Urinary bladder (tissue), 4 donors: Measurements from ENCODE around the gene GMDS. TPM values are rescaled to one million over a fixed set of nuclear protein-coding genes. Genes with fewer than 3 reads are reported as not detected.

Source experiments
- DNase-seq: peaks from one replicate; pipeline ENCODE4 v3.0.0-alpha.2; 2015; ENCODE audit errors: extremely low spot score
- H3K27ac ChIP-seq: one replicate; pipeline ENCODE4 v1.5.1; 2013; ENCODE audit warnings: low read depth, mild to moderate bottlenecking, moderate library complexity
- H3K36me3 ChIP-seq: one replicate; pipeline ENCODE4 v1.6.1; 2013; ENCODE audit warnings: mild to moderate bottlenecking, moderate library complexity; ENCODE audit not compliant: insufficient read depth
- H3K4me1 ChIP-seq: one replicate; pipeline ENCODE4 v1.6.1; 2013; ENCODE audit warnings: mild to moderate bottlenecking, moderate library complexity; ENCODE audit not compliant: insufficient read depth
- H3K4me3 ChIP-seq: one replicate; pipeline ENCODE4 v1.5.1; 2013; ENCODE audit warnings: low read depth, low read length
- WGBS: extraction: QIAGEN DNeasy Blood & Tissue Kit; methylation state at CpG from one replicate; pipeline ENCODE4 v1.1.7; 2013; 5-methylcytosine and 5-hydroxymethylcytosine counted together
- polyA plus RNA-seq: library from polyadenylated mRNA; stranded (reverse); fragments of 200-250 nt; gene quantifications from one replicate; pipeline ENCODE4 v1.2.3, GENCODE V29; 2013
- total RNA-seq: library from RNA; depleted of rRNA; stranded (reverse); fragments of >200 nt; gene quantifications from one replicate; pipeline ENCODE4 v1.2.3, GENCODE V29; 2014
- donor health status: healthy with polysubstance abuse.
- donor health status: healthy.

The GMDS gene
- total and polyA plus RNA-seq, 2 donors, result 7.5 to 10.7 TPM

- no peak overlapping the region for H3K4me3 ChIP-seq
- no peak overlapping the region for H3K27ac ChIP-seq
- no peaks in the 10 kb centered on the region for H3K36me3 ChIP-seq
- WGBS, result 85% methylated on average over 5 of the region's 5 CpGs
- H3K4me1 ChIP-seq, result no peaks in the 10 kb centered on the region
- no peak for DNase-seq
These were observed 57.0 kb downstream of the GMDS start for GRCh38 chr6:2188397-2188796.

GRCh38 chr6:2187826-2188225 is 57.6 kb downstream of the GMDS start:
- H3K4me1 ChIP-seq, result no peaks in the 10 kb centered on the region
- WGBS, result 80% methylated on average over 3 of the region's 3 CpGs
- DNase-seq, result no peak
- H3K4me3 ChIP-seq, result no peak overlapping the region
- no peaks in the 10 kb centered on the region for H3K36me3 ChIP-seq
- H3K27ac ChIP-seq, result no peak overlapping the region

GRCh38 chr6:2186516-2186915 is 58.9 kb downstream of the GMDS start:
- Histone ChIP-seq H3K27ac (no peak overlapping the region), H3K4me3 (no peak overlapping the region), H3K4me1 (no peaks in the 10 kb centered on the region), H3K36me3 (no peaks in the 10 kb centered on the region)
- 91% methylated on average over 4 of the region's 4 CpGs for WGBS
- DNase-seq, result no peak

GRCh38 chr6:2185466-2185865 is 59.9 kb downstream of the GMDS start:
- no peaks in the 10 kb centered on the region for H3K36me3 ChIP-seq
- H3K4me1 ChIP-seq, result no peaks in the 10 kb centered on the region
- no peak overlapping the region for H3K27ac ChIP-seq
- WGBS, result 83% methylated on average over 2 of the region's 2 CpGs
- DNase-seq, result no peak
- no peak overlapping the region for H3K4me3 ChIP-seq

- no peak for DNase-seq
- Histone ChIP-seq H3K36me3 (no peaks in the 10 kb centered on the region), H3K4me3 (no peak overlapping the region), H3K27ac (no peak overlapping the region), H3K4me1 (peaks cover 1% of the 10 kb centered on the region)
- WGBS, result 92% methylated on average over 7 of the region's 7 CpGs
These were observed 60.5 kb downstream of the GMDS start for GRCh38 chr6:2184700-2185455.

- Histone ChIP-seq H3K4me3 (no peak overlapping the region), H3K4me1 (peaks cover 2% of the 10 kb centered on the region), H3K36me3 (no peaks in the 10 kb centered on the region), H3K27ac (no peak overlapping the region)
- DNase-seq, result no peak
- WGBS, result 99% methylated on average over 1 of the region's 1 CpG
These were observed 61.7 kb downstream of the GMDS start for GRCh38 chr6:2183752-2184151.

GRCh38 chr6:2183246-2183645 is 62.2 kb downstream of the GMDS start:
- DNase-seq, result no peak
- Histone ChIP-seq H3K4me1 (peaks cover 2% of the 10 kb centered on the region), H3K27ac (no peak overlapping the region), H3K4me3 (no peak overlapping the region), H3K36me3 (no peaks in the 10 kb centered on the region)

GRCh38 chr6:2182251-2182650 is 63.2 kb downstream of the GMDS start:
- no peak for DNase-seq
- WGBS, result 88% methylated on average over 1 of the region's 1 CpG
- peaks cover 2% of the 10 kb centered on the region for H3K4me1 ChIP-seq
- no peaks in the 10 kb centered on the region for H3K36me3 ChIP-seq
- H3K4me3 ChIP-seq, result no peak overlapping the region
- no peak overlapping the region for H3K27ac ChIP-seq

GRCh38 chr6:2181567-2181966 is 63.8 kb downstream of the GMDS start:
- no peaks in the 10 kb centered on the region for H3K36me3 ChIP-seq
- WGBS, result 90% methylated on average over 2 of the region's 2 CpGs
- H3K4me3 ChIP-seq, result no peak overlapping the region
- no peak overlapping the region for H3K27ac ChIP-seq
- H3K4me1 ChIP-seq, result peaks cover 2% of the 10 kb centered on the region
- DNase-seq, result no peak

- H3K4me3 ChIP-seq, result no peak overlapping the region
- DNase-seq, result no peak
- peaks cover 2% of the 10 kb centered on the region for H3K4me1 ChIP-seq
- H3K27ac ChIP-seq, result no peak overlapping the region
- no peaks in the 10 kb centered on the region for H3K36me3 ChIP-seq
These were observed 65.5 kb downstream of the GMDS start for GRCh38 chr6:2179950-2180349.

GRCh38 chr6:2179241-2179640 is 66.2 kb downstream of the GMDS start:
- no peaks in the 10 kb centered on the region for H3K36me3 ChIP-seq
- H3K4me3 ChIP-seq, result no peak overlapping the region
- 65% methylated on average over 1 of the region's 1 CpG for WGBS
- no peak for DNase-seq
- peaks cover 2% of the 10 kb centered on the region for H3K4me1 ChIP-seq
- no peak overlapping the region for H3K27ac ChIP-seq

GRCh38 chr6:2178125-2178524 is 67.3 kb downstream of the GMDS start:
- H3K4me1 ChIP-seq, result peaks cover 2% of the 10 kb centered on the region
- H3K4me3 ChIP-seq, result no peak overlapping the region
- DNase-seq, result no peak
- 97% methylated on average over 4 of the region's 4 CpGs for WGBS
- H3K36me3 ChIP-seq, result no peaks in the 10 kb centered on the region
- no peak overlapping the region for H3K27ac ChIP-seq

GRCh38 chr6:2175825-2176224 is 69.6 kb downstream of the GMDS start:
- Histone ChIP-seq H3K4me3 (no peak overlapping the region), H3K4me1 (peaks cover 2% of the 10 kb centered on the region), H3K36me3 (no peaks in the 10 kb centered on the region), H3K27ac (no peak overlapping the region)
- DNase-seq, result no peak
- 88% methylated on average over 2 of the region's 2 CpGs for WGBS

- no peak for DNase-seq
- 82% methylated on average over 4 of the region's 4 CpGs for WGBS
- no peak overlapping the region for H3K4me3 ChIP-seq
- no peak overlapping the region for H3K27ac ChIP-seq
- no peaks in the 10 kb centered on the region for H3K36me3 ChIP-seq
- H3K4me1 ChIP-seq, result no peaks in the 10 kb centered on the region
These were observed 72.0 kb downstream of the GMDS start for GRCh38 chr6:2173203-2173961.
